Effector CD4-positive, alpha-beta T cell (primary cell): ENCODE data around the gene ATP6V0E2.
"Not testable (repeated sequence)": the region's sequence is repeated elsewhere in the genome, so short reads cannot be mapped to it uniquely, and the experiment has no call there.

ENCODE experiments used
- DNase-seq: peaks from one replicate; pipeline ENCODE4 v3.0.0-alpha.2; 2020

ATP6V0E2 gene

GRCh38 chr7:149879766-149880637, 6.2 kb downstream of the ATP6V0E2 start:
- no peak for DNase-seq

DNA sequence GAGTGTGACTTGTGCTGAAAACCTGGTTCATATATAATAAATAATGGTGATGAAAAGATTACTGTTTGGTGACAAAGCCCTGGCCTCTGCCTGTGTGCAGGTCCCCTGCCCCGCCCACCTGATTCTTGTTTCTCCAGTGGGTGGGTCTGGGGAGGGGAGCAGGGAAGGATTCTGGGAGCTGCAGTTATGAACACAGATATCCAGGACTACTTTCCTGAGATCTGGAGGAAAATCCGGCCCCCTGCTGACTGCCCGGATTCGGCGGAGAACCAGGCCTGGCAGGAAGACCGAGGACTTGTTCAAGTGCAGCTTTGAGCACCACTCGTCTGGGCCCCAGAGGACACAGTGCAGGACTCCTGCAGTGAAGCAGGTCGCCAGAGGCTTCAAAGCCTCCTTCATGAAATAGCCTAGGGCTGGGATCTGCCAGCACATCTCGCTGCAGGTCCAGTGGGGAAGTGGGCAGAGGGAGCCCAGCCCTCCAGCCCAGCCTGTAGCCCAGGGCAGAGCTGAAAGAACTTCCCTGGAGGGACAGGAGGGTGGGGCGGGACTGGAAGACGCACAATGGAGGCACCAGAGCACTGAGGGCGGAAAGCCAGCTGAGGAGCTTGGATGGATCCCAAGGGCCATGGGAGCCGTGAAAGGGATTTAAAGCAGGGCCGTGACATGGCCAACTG, 7.0 kb downstream of the ATP6V0E2 start:
- no peak for DNase-seq

- no peak for DNase-seq
Observed at GRCh38 chr7:149881328-149882247, 7.8 kb downstream of the ATP6V0E2 start.

- DNase-seq = no peak
Observed at GRCh38 chr7:149882248-149883047, 8.7 kb downstream of the ATP6V0E2 start.

- DNase-seq = no peak
Observed at GRCh38 chr7:149883048-149883438, 9.3 kb downstream of the ATP6V0E2 start.

DNA sequence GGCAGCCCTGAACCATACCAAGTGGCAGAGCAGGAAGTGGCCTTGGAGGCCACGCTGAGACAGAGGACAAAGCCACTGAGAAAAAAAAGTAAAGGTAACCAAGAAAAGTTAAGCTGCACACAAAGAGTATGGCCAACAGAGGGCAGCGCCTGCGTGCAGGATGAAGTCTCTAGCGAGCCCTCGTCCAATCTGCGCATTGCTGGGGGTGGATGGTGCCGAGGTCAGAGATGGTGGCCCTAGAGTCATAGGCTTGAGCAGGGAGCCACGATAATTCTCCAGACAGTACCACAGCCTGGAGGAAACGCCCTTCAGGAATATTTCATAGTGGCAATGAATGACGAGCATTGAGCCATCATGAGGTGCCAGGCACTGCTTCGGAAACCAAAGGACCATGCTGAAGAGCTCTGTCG, 9.7 kb downstream of the ATP6V0E2 start:
- DNase-seq = no peak

DNA sequence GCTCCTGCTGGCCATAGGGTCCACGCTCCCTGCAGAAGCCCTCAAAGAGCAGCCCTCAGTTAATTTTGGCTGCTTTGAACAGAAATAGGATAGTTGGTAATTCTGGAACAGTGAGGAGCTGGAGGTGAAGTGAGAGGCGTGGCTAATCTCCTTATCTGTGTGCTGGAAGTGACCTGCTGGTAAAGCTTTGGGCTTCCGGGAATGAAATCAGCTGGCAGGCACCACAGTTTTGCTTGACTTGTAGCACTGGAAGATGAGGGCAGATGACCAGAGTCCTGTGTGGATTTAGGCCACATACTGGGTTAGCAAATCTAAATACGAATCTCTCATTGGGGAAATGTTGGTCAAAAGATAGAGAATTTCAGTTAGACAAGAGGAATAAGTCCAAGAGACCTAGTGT, 10.2 kb downstream of the ATP6V0E2 start:
- no peak for DNase-seq

GRCh38 chr7:149884541-149884940, 10.8 kb downstream of the ATP6V0E2 start:
- no peak for DNase-seq

GRCh38 chr7:149885191-149886017, 11.6 kb downstream of the ATP6V0E2 start:
- no peak for DNase-seq

GRCh38 chr7:149886018-149886415, 12.2 kb downstream of the ATP6V0E2 start:
- DNase-seq = no peak

- no peak for DNase-seq
Observed at GRCh38 chr7:149887311-149887710, 13.5 kb downstream of the ATP6V0E2 start.

- DNase-seq = not testable (repeated sequence)
Observed at GRCh38 chr7:149890715-149891114, 16.9 kb downstream of the ATP6V0E2 start.

DNA sequence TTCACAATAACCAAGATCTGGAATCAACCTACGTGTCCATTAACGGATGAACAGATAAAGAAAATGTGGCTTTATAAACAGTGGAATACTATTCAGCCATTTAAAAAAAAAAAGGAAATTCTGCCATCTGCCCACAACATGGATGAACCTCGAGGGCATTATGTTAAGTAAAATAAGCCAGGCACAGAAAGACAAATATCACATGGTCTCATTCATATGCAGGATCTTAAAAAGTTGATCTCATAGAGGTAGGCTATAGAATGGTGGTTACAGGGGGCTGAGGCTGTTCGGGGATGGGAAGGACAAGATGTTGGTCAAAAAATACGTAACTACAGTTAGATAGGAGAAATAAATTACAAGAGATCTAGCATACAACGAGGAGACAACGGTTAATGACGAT, 21.2 kb downstream of the ATP6V0E2 start:
- not testable (repeated sequence) for DNase-seq

GRCh38 chr7:149907776-149908376, 34.1 kb downstream of the ATP6V0E2 start:
- not testable (repeated sequence) for DNase-seq

GRCh38 chr7:149910219-149910618, 36.5 kb downstream of the ATP6V0E2 start:
- DNase-seq = not testable (repeated sequence)

DNA sequence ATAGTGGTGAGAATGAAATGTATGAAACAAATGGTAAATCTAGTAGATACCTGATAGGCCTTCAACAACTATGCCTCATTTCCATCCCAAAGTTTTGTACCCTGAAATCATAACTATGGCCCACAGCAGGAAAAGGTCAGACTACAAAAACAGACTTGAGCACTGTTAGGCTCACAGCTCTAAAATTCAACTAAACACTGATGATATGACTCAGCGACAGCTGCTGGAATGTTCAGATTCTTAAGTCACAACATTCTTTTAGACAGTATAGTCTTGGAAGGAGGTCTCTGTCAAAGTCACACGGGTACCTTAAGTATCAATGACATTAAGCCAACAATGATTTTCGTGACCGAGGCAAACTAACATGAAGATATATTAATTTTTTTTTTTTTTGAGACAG, 38.4 kb downstream of the ATP6V0E2 start:
- not testable (repeated sequence) for DNase-seq

GRCh38 chr7:149926414-149926813, 52.6 kb downstream of the ATP6V0E2 start:
- not testable (repeated sequence) for DNase-seq
